Stimulated activated naive CD8-positive, alpha-beta T cell treated with anti-CD3 and anti-CD28 coated beads, Interleukin-15, amount 100 ng/mL, for 72 hours (primary cell): ENCODE measurements around the gene EIF2B5.
"Not testable (repeated sequence)": the region's sequence is repeated elsewhere in the genome, so short reads cannot be mapped to it uniquely, and the experiment has no call there.

Experiments used
- ATAC-seq: fragments of 150-1000 bp; cut with Tn5 transposase; 2 replicates; pipeline ENCODE4 v1.10.0; 2021; ENCODE audit warnings: mild to moderate bottlenecking, moderate library complexity
- DNase-seq, 2 donors: peaks; one replicate each; pipeline ENCODE4 v3.0.0; 2021 to 2022
- H3K27ac Mint-ChIP-seq, 2 donors: one replicate each; pipeline ENCODE4 v1.8.0; 2022; ENCODE audit warnings: mild to moderate bottlenecking in 2 of 2, mixed read lengths in 2 of 2, moderate library complexity in 2 of 2
- H3K27me3 Mint-ChIP-seq: one replicate; pipeline ENCODE4 v1.8.0; 2022; ENCODE audit warnings: mixed read lengths
- H3K4me1 Mint-ChIP-seq: one replicate; pipeline ENCODE4 v1.8.0; 2022; ENCODE audit warnings: mild to moderate bottlenecking, mixed read lengths
- H3K4me3 Mint-ChIP-seq, 2 donors: one replicate each; pipeline ENCODE4 v1.8.0; 2022; ENCODE audit warnings: mild to moderate bottlenecking in 2 of 2, mixed read lengths in 2 of 2, moderate library complexity in 1 of 2
- H3K9me3 Mint-ChIP-seq, 2 donors: one replicate each; pipeline ENCODE4 v1.8.0; 2022; ENCODE audit warnings: mixed read lengths in 2 of 2

Gene EIF2B5

GRCh38 chr3:184135149-184135910, at the start of gene EIF2B5:
Gene EIF2B5, plus strand, starts transcription at chr3:184135358. Its CDS starts 28 bp downstream, at chr3:184135386.
- H3K9me3 Mint-ChIP-seq: no peaks in the 10 kb centered on the region
- DNase-seq: peak; percentile 82 to 87
- peak within 1 kb of the TSS; percentile 97 to 98 for H3K27ac Mint-ChIP-seq
- peak within 1 kb of the TSS; percentile 86 to 98 for H3K4me3 Mint-ChIP-seq
- peaks cover 33% of the 10 kb centered on the region for H3K4me1 Mint-ChIP-seq
- peak; percentile 96 for ATAC-seq
- no peaks in the 10 kb centered on the region for H3K27me3 Mint-ChIP-seq

GRCh38 chr3:184085389-184085852, 49.7 kb upstream of the EIF2B5 start:
- no peaks in the 10 kb centered on the region for H3K27me3 Mint-ChIP-seq
- no peak overlapping the region for H3K4me3 Mint-ChIP-seq
- peaks cover 14 to 26% of the 10 kb centered on the region in 2 donors for H3K9me3 Mint-ChIP-seq
- DNase-seq (no peak), ATAC-seq (peak; percentile 40)
- peak overlapping the region in 1 of 2 donors; percentile 67 for H3K27ac Mint-ChIP-seq
- peaks cover 15% of the 10 kb centered on the region for H3K4me1 Mint-ChIP-seq

- DNase-seq: no peak
- ATAC-seq: no peak
- Mint-ChIP-seq H3K9me3 (peaks cover 0 to 7% of the 10 kb centered on the region in 2 donors), H3K27ac (no peak overlapping the region), H3K4me3 (no peak overlapping the region), H3K4me1 (no peaks in the 10 kb centered on the region), H3K27me3 (peaks cover 9% of the 10 kb centered on the region)
Measured at GRCh38 chr3:184092199-184092598, 43.0 kb upstream of the EIF2B5 start.

- Mint-ChIP-seq H3K27ac (no peak within 1 kb of the TSS), H3K9me3 (peaks cover 0 to 7% of the 10 kb centered on the region in 2 donors), H3K4me1 (no peaks in the 10 kb centered on the region), H3K27me3 (peaks cover 9% of the 10 kb centered on the region), H3K4me3 (no peak within 1 kb of the TSS)
- DNase-seq: no peak
- ATAC-seq: no peak
Measured at GRCh38 chr3:184096811-184097383, 38.3 kb upstream of the EIF2B5 start, which contains the start of gene HTR3E. Gene HTR3E, plus strand, starts transcription at chr3:184097064. Its CDS starts 466 bp downstream, at chr3:184097530.

GRCh38 chr3:184097556-184097955, 37.6 kb upstream of the EIF2B5 start:
- no peak overlapping the region for H3K4me3 Mint-ChIP-seq
- DNase-seq (no peak), ATAC-seq (no peak)
- H3K27me3 Mint-ChIP-seq: peaks cover 9% of the 10 kb centered on the region
- H3K27ac Mint-ChIP-seq: no peak overlapping the region
- H3K4me1 Mint-ChIP-seq: no peaks in the 10 kb centered on the region
- peaks cover 0 to 7% of the 10 kb centered on the region in 2 donors for H3K9me3 Mint-ChIP-seq

- DNase-seq (no peak), ATAC-seq (no peak)
- Mint-ChIP-seq H3K4me3 (no peak overlapping the region), H3K4me1 (no peaks in the 10 kb centered on the region), H3K27me3 (peaks cover 8% of the 10 kb centered on the region), H3K9me3 (no peaks in the 10 kb centered on the region), H3K27ac (no peak overlapping the region)
Measured at GRCh38 chr3:184099806-184100686, 35.1 kb upstream of the EIF2B5 start.

GRCh38 chr3:184110316-184110725, 24.8 kb upstream of the EIF2B5 start:
- no peak for ATAC-seq
- Mint-ChIP-seq H3K27me3 (peaks cover 9% of the 10 kb centered on the region), H3K9me3 (no peaks in the 10 kb centered on the region), H3K4me3 (no peak overlapping the region), H3K4me1 (no peaks in the 10 kb centered on the region), H3K27ac (no peak overlapping the region)
- DNase-seq: no peak

GRCh38 chr3:184116017-184116416, 19.1 kb upstream of the EIF2B5 start:
- Mint-ChIP-seq H3K4me3 (no peak overlapping the region), H3K9me3 (no peaks in the 10 kb centered on the region), H3K27ac (no peak overlapping the region), H3K4me1 (no peaks in the 10 kb centered on the region), H3K27me3 (peaks cover under 1% of the 10 kb centered on the region)
- no peak for DNase-seq
- no peak for ATAC-seq

- Mint-ChIP-seq H3K4me3 (no peak overlapping the region), H3K27me3 (no peaks in the 10 kb centered on the region)
Measured at GRCh38 chr3:184117636-184118035, 17.5 kb upstream of the EIF2B5 start.

GRCh38 chr3:184121031-184121430, 14.1 kb upstream of the EIF2B5 start:
- ATAC-seq, H3K4me3 Mint-ChIP-seq: not testable (repeated sequence)

More at GRCh38 chr3:184117636-184118035, 17.5 kb upstream of the EIF2B5 start:
- no peak overlapping the region for H3K27ac Mint-ChIP-seq
- DNase-seq: no peak
- H3K4me1 Mint-ChIP-seq: no peaks in the 10 kb centered on the region
- no peak for ATAC-seq
- H3K9me3 Mint-ChIP-seq: no peaks in the 10 kb centered on the region

GRCh38 chr3:184126006-184126405, 9.2 kb upstream of the EIF2B5 start:
- ATAC-seq (no peak), DNase-seq (no peak)
- Mint-ChIP-seq H3K9me3 (no peaks in the 10 kb centered on the region), H3K4me3 (no peak overlapping the region), H3K27me3 (no peaks in the 10 kb centered on the region), H3K4me1 (no peaks in the 10 kb centered on the region), H3K27ac (no peak overlapping the region)

More at GRCh38 chr3:184121031-184121430, 14.1 kb upstream of the EIF2B5 start:
- not testable (repeated sequence) for H3K27ac Mint-ChIP-seq, DNase-seq, H3K27me3 Mint-ChIP-seq, H3K9me3 Mint-ChIP-seq, H3K4me1 Mint-ChIP-seq

GRCh38 chr3:184129012-184129411, 6.1 kb upstream of the EIF2B5 start:
- DNase-seq (no peak), ATAC-seq (peak; percentile 68)
- no peak overlapping the region for H3K4me3 Mint-ChIP-seq

GRCh38 chr3:184132945-184133344, 2.2 kb upstream of the EIF2B5 start:
- Mint-ChIP-seq H3K4me1 (peaks cover 31% of the 10 kb centered on the region), H3K27ac (no peak overlapping the region), H3K9me3 (no peaks in the 10 kb centered on the region), H3K4me3 (no peak overlapping the region), H3K27me3 (no peaks in the 10 kb centered on the region)
- ATAC-seq (no peak), DNase-seq (no peak)

More at GRCh38 chr3:184129012-184129411, 6.1 kb upstream of the EIF2B5 start:
- Mint-ChIP-seq H3K4me1 (peaks cover 5% of the 10 kb centered on the region), H3K27ac (peak overlapping the region in 1 of 2 donors; percentile 21), H3K27me3 (no peaks in the 10 kb centered on the region), H3K9me3 (no peaks in the 10 kb centered on the region)

GRCh38 chr3:184133840-184134745, 1.1 kb upstream of the EIF2B5 start:
- ATAC-seq (peak; percentile 27), DNase-seq (peak; percentile 16 to 35)
- Mint-ChIP-seq H3K27ac (peak overlapping the region; percentile 90 to 97), H3K4me1 (peaks cover 33% of the 10 kb centered on the region), H3K27me3 (no peaks in the 10 kb centered on the region), H3K9me3 (no peaks in the 10 kb centered on the region), H3K4me3 (peak overlapping the region; percentile 86 to 98)
